Measurements from ENCODE around the gene TPM2. TPM values are rescaled to one million over a fixed set of nuclear protein-coding genes. Genes with fewer than 3 reads are reported as not detected.
"Not testable (repeated sequence)": the region's sequence is repeated elsewhere in the genome, so short reads cannot be mapped to it uniquely, and the experiment has no call there.

Gene TPM2
- total RNA-seq, 1 donor from 2014 or later, result 2,023 TPM

DNA sequence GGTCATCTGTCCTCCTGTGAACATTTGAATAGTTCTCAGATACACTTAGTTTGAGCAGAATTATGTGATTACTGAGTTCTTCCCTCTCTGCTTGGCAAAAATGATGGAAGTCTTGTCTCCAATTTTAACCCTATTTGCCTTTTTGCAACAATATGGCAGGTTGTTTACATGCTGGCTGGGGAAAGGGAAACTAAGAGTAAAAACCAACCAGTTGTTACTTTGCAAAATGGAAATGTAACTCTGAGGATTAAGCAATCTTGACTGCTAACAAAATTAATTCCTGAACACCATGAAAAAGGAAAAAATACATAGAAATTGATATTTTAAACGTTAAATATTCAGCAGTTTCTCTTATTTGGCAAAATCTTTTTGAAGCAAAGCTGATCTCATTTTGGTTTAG lies 50.1 kb downstream of the TPM2 start:
- Mint-ChIP-seq H3K4me3 (ENCODE audit: unreplicated experiment) (no peak overlapping the region), H3K4me1 (ENCODE audit: low read depth) (no peaks in the 10 kb centered on the region), H3K27ac (ENCODE audit: unreplicated experiment) (no peak overlapping the region), H3K27me3 (ENCODE audit: low read depth) (peaks cover 1% of the 10 kb centered on the region), H3K9me3 (ENCODE audit: low read depth) (no peaks in the 10 kb centered on the region), H3K36me3 (ENCODE audit: low read depth) (peaks cover 4% of the 10 kb centered on the region)
- TF ChIP-seq, protein P1, sequence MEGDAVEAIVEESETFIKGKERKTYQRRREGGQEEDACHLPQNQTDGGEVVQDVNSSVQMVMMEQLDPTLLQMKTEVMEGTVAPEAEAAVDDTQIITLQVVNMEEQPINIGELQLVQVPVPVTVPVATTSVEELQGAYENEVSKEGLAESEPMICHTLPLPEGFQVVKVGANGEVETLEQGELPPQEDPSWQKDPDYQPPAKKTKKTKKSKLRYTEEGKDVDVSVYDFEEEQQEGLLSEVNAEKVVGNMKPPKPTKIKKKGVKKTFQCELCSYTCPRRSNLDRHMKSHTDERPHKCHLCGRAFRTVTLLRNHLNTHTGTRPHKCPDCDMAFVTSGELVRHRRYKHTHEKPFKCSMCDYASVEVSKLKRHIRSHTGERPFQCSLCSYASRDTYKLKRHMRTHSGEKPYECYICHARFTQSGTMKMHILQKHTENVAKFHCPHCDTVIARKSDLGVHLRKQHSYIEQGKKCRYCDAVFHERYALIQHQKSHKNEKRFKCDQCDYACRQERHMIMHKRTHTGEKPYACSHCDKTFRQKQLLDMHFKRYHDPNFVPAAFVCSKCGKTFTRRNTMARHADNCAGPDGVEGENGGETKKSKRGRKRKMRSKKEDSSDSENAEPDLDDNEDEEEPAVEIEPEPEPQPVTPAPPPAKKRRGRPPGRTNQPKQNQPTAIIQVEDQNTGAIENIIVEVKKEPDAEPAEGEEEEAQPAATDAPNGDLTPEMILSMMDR (IDR thresholded peaks at IDR 0.05), result no peak
- no peak for DNase-seq (ENCODE audit: low spot score)

- H3K4me1 Mint-ChIP-seq (ENCODE audit: low read depth); H3K4me3 Mint-ChIP-seq (ENCODE audit: unreplicated experiment); DNase-seq (ENCODE audit: low spot score); H3K36me3 Mint-ChIP-seq (ENCODE audit: low read depth); H3K27me3 Mint-ChIP-seq (ENCODE audit: low read depth); H3K27ac Mint-ChIP-seq (ENCODE audit: unreplicated experiment); H3K9me3 Mint-ChIP-seq (ENCODE audit: low read depth): not testable (repeated sequence)
These were observed 50.5 kb downstream of the TPM2 start for GRCh38 chr9:35639225-35639624.

DNA sequence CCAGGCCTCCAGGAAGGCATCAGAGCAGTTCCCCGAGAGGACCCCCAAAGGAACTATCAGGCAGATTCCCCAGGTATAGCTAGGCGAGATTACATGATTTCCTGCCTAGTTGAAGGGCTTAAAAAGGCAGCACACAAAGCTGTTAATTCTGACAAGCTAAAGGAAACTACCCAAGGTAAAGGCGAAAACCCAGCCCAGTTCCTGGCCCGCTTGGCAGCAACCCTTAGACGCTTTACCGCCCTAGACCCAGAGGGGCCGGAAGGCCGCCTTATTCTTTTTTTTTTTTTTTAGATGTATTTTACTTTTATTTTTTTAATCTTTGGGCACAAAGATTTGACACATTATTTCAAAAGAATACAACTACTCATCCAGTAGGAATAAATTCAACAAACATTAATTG lies 51.0 kb downstream of the TPM2 start:
- H3K27me3 Mint-ChIP-seq (ENCODE audit: low read depth); H3K9me3 Mint-ChIP-seq (ENCODE audit: low read depth); H3K36me3 Mint-ChIP-seq (ENCODE audit: low read depth); H3K27ac Mint-ChIP-seq (ENCODE audit: unreplicated experiment); H3K4me1 Mint-ChIP-seq (ENCODE audit: low read depth); H3K4me3 Mint-ChIP-seq (ENCODE audit: unreplicated experiment); DNase-seq (ENCODE audit: low spot score): not testable (repeated sequence)

DNA sequence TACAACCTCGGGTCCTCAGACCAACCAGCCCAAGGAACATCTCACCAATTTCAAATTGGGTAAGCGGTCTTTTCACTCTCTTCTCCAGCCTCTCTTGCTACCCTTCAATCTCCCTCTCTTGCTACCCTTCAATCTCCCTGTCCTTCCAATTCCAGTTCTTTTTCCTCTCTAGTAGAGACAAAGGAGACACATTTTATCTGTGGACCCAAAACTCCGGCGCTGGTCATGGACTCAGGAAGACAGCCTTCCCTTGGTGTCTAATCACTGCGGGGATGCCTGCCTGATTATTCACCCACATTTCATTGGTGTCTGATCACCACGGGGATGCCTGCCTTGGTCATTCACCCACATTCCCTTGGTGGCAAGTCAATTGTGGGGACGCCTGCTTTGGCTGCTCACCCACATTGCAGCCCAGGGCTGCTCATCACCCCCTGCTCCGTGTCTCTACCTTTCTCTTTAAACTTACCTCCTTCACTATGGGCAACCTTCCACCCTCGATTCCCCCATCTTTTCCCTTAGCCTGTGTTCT lies 52.2 kb downstream of the TPM2 start:
- not testable (repeated sequence) for H3K9me3 Mint-ChIP-seq (ENCODE audit: low read depth); DNase-seq (ENCODE audit: low spot score)

GRCh38 chr9:35636877-35637246 lies 52.9 kb downstream of the TPM2 start:
- not testable (repeated sequence) for H3K27me3 Mint-ChIP-seq (ENCODE audit: low read depth); H3K4me1 Mint-ChIP-seq (ENCODE audit: low read depth); DNase-seq (ENCODE audit: low spot score); H3K36me3 Mint-ChIP-seq (ENCODE audit: low read depth); H3K9me3 Mint-ChIP-seq (ENCODE audit: low read depth); H3K27ac Mint-ChIP-seq (ENCODE audit: unreplicated experiment); H3K4me3 Mint-ChIP-seq (ENCODE audit: unreplicated experiment)

More for the DNA sequence above, 52.2 kb downstream of the TPM2 start:
- not testable (repeated sequence) for H3K27ac Mint-ChIP-seq (ENCODE audit: unreplicated experiment); H3K36me3 Mint-ChIP-seq (ENCODE audit: low read depth); H3K4me1 Mint-ChIP-seq (ENCODE audit: low read depth); H3K4me3 Mint-ChIP-seq (ENCODE audit: unreplicated experiment); H3K27me3 Mint-ChIP-seq (ENCODE audit: low read depth)

GRCh38 chr9:35636135-35636876 lies 53.4 kb downstream of the TPM2 start:
- TF ChIP-seq, protein P1 (IDR thresholded peaks at IDR 0.05), result no peak
- peaks cover 1% of the 10 kb centered on the region for H3K27me3 Mint-ChIP-seq (ENCODE audit: low read depth)
- H3K4me1 Mint-ChIP-seq (ENCODE audit: low read depth), result no peaks in the 10 kb centered on the region
- no peak for DNase-seq (ENCODE audit: low spot score)
- no peaks in the 10 kb centered on the region for H3K9me3 Mint-ChIP-seq (ENCODE audit: low read depth)
- H3K4me3 Mint-ChIP-seq (ENCODE audit: unreplicated experiment), result no peak overlapping the region
- H3K36me3 Mint-ChIP-seq (ENCODE audit: low read depth), result peaks cover 4% of the 10 kb centered on the region
- no peak overlapping the region for H3K27ac Mint-ChIP-seq (ENCODE audit: unreplicated experiment)

- Mint-ChIP-seq H3K4me1 (ENCODE audit: low read depth) (no peaks in the 10 kb centered on the region), H3K27me3 (ENCODE audit: low read depth) (peaks cover 1% of the 10 kb centered on the region), H3K36me3 (ENCODE audit: low read depth) (peaks cover 4% of the 10 kb centered on the region), H3K9me3 (ENCODE audit: low read depth) (no peaks in the 10 kb centered on the region), H3K4me3 (ENCODE audit: unreplicated experiment) (no peak overlapping the region), H3K27ac (ENCODE audit: unreplicated experiment) (no peak overlapping the region)
- TF ChIP-seq, protein P1 (IDR thresholded peaks at IDR 0.05), result no peak
- DNase-seq (ENCODE audit: low spot score), result no peak
These were observed 54.0 kb downstream of the TPM2 start for GRCh38 chr9:35635730-35636129.

Small RNA genes lying within 50 kb of the gene (microRNA-seq; reads per million reads assigned to microRNA genes)
- gene MIR6852 (ENCODE audit: borderline number of aligned reads) (3.3 reads per million), gene MIR6853 (ENCODE audit: borderline number of aligned reads) (1.7 reads per million)

Other genes starting within 250 kb of the TPM2 start
- 96.3 to 135 TPM (median 107 TPM) in 3 replicates for gene RUSC2, start 199.8 kb downstream of the TPM2 start, total RNA-seq
- gene TESK1, start 84.7 kb downstream of the TPM2 start, total RNA-seq, result 50.7 to 54.7 TPM (median 54.3 TPM) in 3 replicates
- 0.51 to 1.1 TPM (median 1.1 TPM) in 3 replicates for gene CD72, start 71.5 kb downstream of the TPM2 start, total RNA-seq
- not detected in 3 replicates for gene SIT1, start 39.0 kb downstream of the TPM2 start, total RNA-seq
- gene RMRP, start 31.9 kb downstream of the TPM2 start, total RNA-seq, result 11,782 to 13,339 TPM (median 12,386 TPM) in 3 replicates
- 31.1 to 55.2 TPM (median 52.2 TPM) in 3 replicates for gene CCDC107, start 31.6 kb downstream of the TPM2 start, total RNA-seq
- gene ARHGEF39, start 24.7 kb downstream of the TPM2 start, total RNA-seq, result 0.79 to 2.3 TPM (median 0.85 TPM) in 3 replicates
- 2.9 to 3.6 TPM in 2 of 3 replicates, not detected in the other for gene CA9, start 16.0 kb downstream of the TPM2 start, total RNA-seq
- gene TLN1, start 42.3 kb upstream of the TPM2 start, total RNA-seq, result 490 to 684 TPM (median 655 TPM) in 3 replicates
- gene CREB3, start 42.7 kb upstream of the TPM2 start, total RNA-seq, result 55.5 to 63.4 TPM (median 56.7 TPM) in 3 replicates
- gene GBA2, start 59.3 kb upstream of the TPM2 start, total RNA-seq, result 50.9 to 52.1 TPM (median 51.6 TPM) in 3 replicates
- gene RGP1, start 59.4 kb upstream of the TPM2 start, total RNA-seq, result 27.7 to 28.6 TPM (median 27.9 TPM) in 3 replicates
- not detected in 3 replicates for gene MSMP, start 64.4 kb upstream of the TPM2 start, total RNA-seq
- gene NPR2, start 101.7 kb upstream of the TPM2 start, total RNA-seq, result 38.3 to 46.2 TPM (median 40.2 TPM) in 3 replicates
- 0.30 to 3.3 TPM (median 0.82 TPM) in 3 replicates for gene SPAG8, start 122.3 kb upstream of the TPM2 start, total RNA-seq
- gene HINT2, start 125.1 kb upstream of the TPM2 start, total RNA-seq, result 30.3 to 32.8 TPM (median 32.0 TPM) in 3 replicates
- gene FAM221B, start 138.8 kb upstream of the TPM2 start, total RNA-seq, result not detected in 3 replicates
- 17.4 to 18.2 TPM (median 18.1 TPM) in 3 replicates for gene TMEM8B, start 139.3 kb upstream of the TPM2 start, total RNA-seq
- gene OR13J1, start 180.5 kb upstream of the TPM2 start, total RNA-seq, result not detected in 3 replicates
- gene HRCT1, start 216.3 kb upstream of the TPM2 start, total RNA-seq, result 7.2 to 16.6 TPM (median 7.8 TPM) in 3 replicates
- 0.70 to 1.3 TPM (median 0.77 TPM) in 3 replicates for gene SPAAR, start 219.6 kb upstream of the TPM2 start, total RNA-seq